HepG2 (cell line): ENCODE measurements around the gene CHST13. TPM values are rescaled to one million over a fixed set of nuclear protein-coding genes. Genes with fewer than 3 reads are reported as not detected.

Experiments used
- DMAP1 ChIP-seq: IDR thresholded peaks from 2 replicates; pipeline ENCODE4 v1.6.1; 2016
- HOXA5 ChIP-seq: sonication (generic); formaldehyde crosslinking; IDR thresholded peaks from 2 replicates; pipeline ENCODE4 v1.4.0; 2020; ENCODE audit warnings: missing genetic modification reagents
- JUND ChIP-seq: sonication (generic); formaldehyde crosslinking; IDR thresholded peaks from 2 replicates; pipeline ENCODE4 v1.8.0; 2022; ENCODE audit warnings: mild to moderate bottlenecking, missing genetic modification reagents
- MEIS1 ChIP-seq: sonication (generic); formaldehyde crosslinking; IDR thresholded peaks from 2 replicates; pipeline ENCODE4 v1.9.0; 2021; ENCODE audit warnings: mild to moderate bottlenecking, missing genetic modification reagents, moderate library complexity, borderline replicate concordance
- MTA3 ChIP-seq: sonication (generic); formaldehyde crosslinking; IDR thresholded peaks from 2 replicates; pipeline ENCODE4 v1.4.0; 2020; ENCODE audit warnings: missing genetic modification reagents
- MYC ChIP-seq: sonication (generic); formaldehyde crosslinking; IDR thresholded peaks from 2 replicates; pipeline ENCODE4 v1.9.0; 2021; ENCODE audit warnings: missing genetic modification reagents, borderline replicate concordance
- NAIF1 ChIP-seq: sonication (generic); formaldehyde crosslinking; IDR thresholded peaks from 2 replicates; pipeline ENCODE4 v1.5.0; 2020; ENCODE audit warnings: mild to moderate bottlenecking, missing genetic modification reagents, borderline replicate concordance
- NFRKB ChIP-seq: fragments of 450-650 bp; IDR thresholded peaks from 2 replicates; pipeline ENCODE4 v1.6.1; 2017
- NRL ChIP-seq: sonication (generic); formaldehyde crosslinking; IDR thresholded peaks from 2 replicates; pipeline ENCODE4 v1.5.0; 2020; ENCODE audit warnings: missing genetic modification reagents, mild to moderate bottlenecking, moderate library complexity, borderline replicate concordance
- POLR2AphosphoS5 ChIP-seq: IDR thresholded peaks from 2 replicates; pipeline ENCODE4 v1.6.1; 2012; ENCODE audit warnings: low read depth, low read length
- SOX6 ChIP-seq, 2 experiments: fragments of 450-650 bp in 1 of 2; sonication (generic) in 1 of 2; formaldehyde crosslinking in 1 of 2; IDR thresholded peaks; 2 replicates each; pipeline versions ENCODE4 v1.4.0 to v1.6.1; 2017 to 2020; ENCODE audit warnings: antibody characterized with exemption in 1 of 2, mild to moderate bottlenecking in 1 of 2, missing genetic modification reagents in 1 of 2
- TAF1 ChIP-seq: sonication (generic); formaldehyde crosslinking; IDR thresholded peaks from 2 replicates; pipeline ENCODE4 v1.4.0; 2020; ENCODE audit warnings: missing genetic modification reagents
- ZNF350 ChIP-seq: sonication (generic); formaldehyde crosslinking; IDR thresholded peaks from 2 replicates; pipeline ENCODE4 v1.4.0; 2020; ENCODE audit warnings: mild to moderate bottlenecking, low read depth, missing genetic modification reagents, borderline replicate concordance
- ZNF547 ChIP-seq: sonication (generic); formaldehyde crosslinking; IDR thresholded peaks from 2 replicates; pipeline ENCODE4 v1.5.1; 2020; ENCODE audit warnings: mild to moderate bottlenecking, missing genetic modification reagents
- ZNF747 ChIP-seq: sonication (generic); formaldehyde crosslinking; IDR thresholded peaks from 2 replicates; pipeline ENCODE4 v1.8.1; 2023; ENCODE audit warnings: missing genetic modification reagents, mild to moderate bottlenecking, borderline replicate concordance
- polyA plus RNA-seq, 8 experiments: library from polyadenylated mRNA; depleted of rRNA in 3 of 8; stranded (reverse) in 7 of 8; unstranded in 1 of 8; fragments of >200 nt; fragmentation: Illumina TruSeq in 4 of 8; extraction: Trizol in 4 of 8; gene quantifications; 2 replicates each; pipeline versions ENCODE4 v1.2.1 to v1.2.3, GENCODE V29; 2011 to 2016; ENCODE audit warnings: low read depth in 4 of 8, missing spikeins in 1 of 8, mixed read lengths in 1 of 8; ENCODE audit not compliant: insufficient read depth in 1 of 8
- total RNA-seq, 5 experiments: library from RNA; depleted of rRNA; stranded (reverse); fragments of >200 nt; fragmentation: Illumina TruSeq; extraction: Trizol; gene quantifications; 2 replicates each; pipeline ENCODE4 v1.2.3, GENCODE V29; 2016; ENCODE audit warnings: low read depth in 1 of 5
- TF ChIP-seq, protein P1 (sequence below): fragments of 450-650 bp; IDR thresholded peaks from 2 replicates; pipeline ENCODE4 v1.6.1; 2017; ENCODE audit warnings: mild to moderate bottlenecking
- TF ChIP-seq, protein P2 (sequence below): sonication (generic); formaldehyde crosslinking; IDR thresholded peaks from 2 replicates; pipeline ENCODE4 v1.8.1; 2022; ENCODE audit warnings: mild to moderate bottlenecking, missing genetic modification reagents
- TF ChIP-seq, protein P3 (sequence below): sonication (generic); formaldehyde crosslinking; IDR thresholded peaks from 2 replicates; pipeline ENCODE4 v1.4.0; 2020; ENCODE audit warnings: missing genetic modification reagents
- TF ChIP-seq, protein P4 (sequence below): sonication (generic); formaldehyde crosslinking; IDR thresholded peaks from 2 replicates; pipeline ENCODE4 v1.4.0; 2020; ENCODE audit warnings: missing genetic modification reagents
- TF ChIP-seq, protein P5 (sequence below): sonication (generic); formaldehyde crosslinking; IDR thresholded peaks from 2 replicates; pipeline ENCODE4 v1.4.0; 2020; ENCODE audit warnings: missing genetic modification reagents; ENCODE audit errors: not compliant biosample characterization

The CHST13 gene
- total and polyA plus RNA-seq, 2 of the 13 experiments (the other 11 are each of a cell fraction or from before 2014, with no cell fraction given) = 32.0 to 43.1 TPM

DNA sequence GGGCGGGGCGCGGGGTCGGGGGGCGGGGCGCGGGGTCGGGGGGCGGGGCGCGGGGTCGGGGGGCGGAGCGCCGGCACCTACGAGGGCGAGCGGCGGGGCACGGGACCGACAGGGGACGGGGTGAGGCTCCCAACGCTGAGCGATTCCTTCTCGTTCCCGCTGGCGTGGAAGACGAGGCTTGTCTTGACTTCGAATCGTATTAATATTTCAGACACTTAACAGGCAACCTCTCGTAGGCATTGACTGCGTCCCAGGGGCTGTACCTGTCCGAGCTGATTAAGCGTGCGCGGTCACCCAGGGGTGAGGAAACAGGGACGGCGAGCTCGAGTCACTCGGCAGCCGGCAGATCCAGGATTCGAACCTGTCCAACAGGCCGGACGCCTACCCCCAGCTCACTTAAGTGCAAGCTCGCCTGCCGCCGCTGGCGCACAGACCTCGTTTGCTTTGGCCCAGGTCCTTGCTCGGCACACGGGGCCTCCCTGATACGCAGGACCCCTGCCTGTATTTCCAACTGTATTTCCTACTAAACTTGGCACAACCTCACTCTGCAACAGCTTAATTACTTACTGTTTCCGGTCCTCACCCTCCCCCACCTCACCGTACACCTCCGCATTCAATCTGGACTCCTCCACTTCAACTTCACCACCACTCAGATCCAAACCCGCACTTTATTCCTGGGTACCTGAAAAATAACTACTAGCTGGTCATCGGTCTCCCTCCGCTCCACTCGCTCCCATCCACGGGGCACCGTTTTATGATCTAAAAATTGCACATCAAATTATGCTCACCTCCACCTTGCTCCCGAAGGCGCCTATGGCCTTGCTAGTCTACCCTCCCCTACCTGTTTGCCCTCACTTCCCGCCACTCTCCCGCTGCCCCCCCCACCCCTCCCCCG, 47.5 kb upstream of the CHST13 start (continued):
- TF ChIP-seq, protein P1, sequence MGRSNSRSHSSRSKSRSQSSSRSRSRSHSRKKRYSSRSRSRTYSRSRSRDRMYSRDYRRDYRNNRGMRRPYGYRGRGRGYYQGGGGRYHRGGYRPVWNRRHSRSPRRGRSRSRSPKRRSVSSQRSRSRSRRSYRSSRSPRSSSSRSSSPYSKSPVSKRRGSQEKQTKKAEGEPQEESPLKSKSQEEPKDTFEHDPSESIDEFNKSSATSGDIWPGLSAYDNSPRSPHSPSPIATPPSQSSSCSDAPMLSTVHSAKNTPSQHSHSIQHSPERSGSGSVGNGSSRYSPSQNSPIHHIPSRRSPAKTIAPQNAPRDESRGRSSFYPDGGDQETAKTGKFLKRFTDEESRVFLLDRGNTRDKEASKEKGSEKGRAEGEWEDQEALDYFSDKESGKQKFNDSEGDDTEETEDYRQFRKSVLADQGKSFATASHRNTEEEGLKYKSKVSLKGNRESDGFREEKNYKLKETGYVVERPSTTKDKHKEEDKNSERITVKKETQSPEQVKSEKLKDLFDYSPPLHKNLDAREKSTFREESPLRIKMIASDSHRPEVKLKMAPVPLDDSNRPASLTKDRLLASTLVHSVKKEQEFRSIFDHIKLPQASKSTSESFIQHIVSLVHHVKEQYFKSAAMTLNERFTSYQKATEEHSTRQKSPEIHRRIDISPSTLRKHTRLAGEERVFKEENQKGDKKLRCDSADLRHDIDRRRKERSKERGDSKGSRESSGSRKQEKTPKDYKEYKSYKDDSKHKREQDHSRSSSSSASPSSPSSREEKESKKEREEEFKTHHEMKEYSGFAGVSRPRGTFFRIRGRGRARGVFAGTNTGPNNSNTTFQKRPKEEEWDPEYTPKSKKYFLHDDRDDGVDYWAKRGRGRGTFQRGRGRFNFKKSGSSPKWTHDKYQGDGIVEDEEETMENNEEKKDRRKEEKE = no peak
- TF ChIP-seq MEIS1 (CRISPR knock-in tag) = peak; percentile 15; the same call in 1 of the 2 replicates
- TF ChIP-seq TAF1 (CRISPR knock-in tag) = peak; percentile 39; the same call in 1 of the 2 replicates
- TF ChIP-seq MYC (CRISPR knock-in tag) = peak; percentile 14; the same call in 1 of the 2 replicates
- 0 out of 2 replicates have a peak, but pooled peaks have one; percentile 37 for TF ChIP-seq ZNF747 (CRISPR knock-in tag)
- no peak for TF ChIP-seq NAIF1 (CRISPR knock-in tag)
- TF ChIP-seq, protein P2, sequence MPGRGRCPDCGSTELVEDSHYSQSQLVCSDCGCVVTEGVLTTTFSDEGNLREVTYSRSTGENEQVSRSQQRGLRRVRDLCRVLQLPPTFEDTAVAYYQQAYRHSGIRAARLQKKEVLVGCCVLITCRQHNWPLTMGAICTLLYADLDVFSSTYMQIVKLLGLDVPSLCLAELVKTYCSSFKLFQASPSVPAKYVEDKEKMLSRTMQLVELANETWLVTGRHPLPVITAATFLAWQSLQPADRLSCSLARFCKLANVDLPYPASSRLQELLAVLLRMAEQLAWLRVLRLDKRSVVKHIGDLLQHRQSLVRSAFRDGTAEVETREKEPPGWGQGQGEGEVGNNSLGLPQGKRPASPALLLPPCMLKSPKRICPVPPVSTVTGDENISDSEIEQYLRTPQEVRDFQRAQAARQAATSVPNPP (CRISPR knock-in tag) = no peak
- TF ChIP-seq NFRKB = no peak
- TF ChIP-seq, protein P3, sequence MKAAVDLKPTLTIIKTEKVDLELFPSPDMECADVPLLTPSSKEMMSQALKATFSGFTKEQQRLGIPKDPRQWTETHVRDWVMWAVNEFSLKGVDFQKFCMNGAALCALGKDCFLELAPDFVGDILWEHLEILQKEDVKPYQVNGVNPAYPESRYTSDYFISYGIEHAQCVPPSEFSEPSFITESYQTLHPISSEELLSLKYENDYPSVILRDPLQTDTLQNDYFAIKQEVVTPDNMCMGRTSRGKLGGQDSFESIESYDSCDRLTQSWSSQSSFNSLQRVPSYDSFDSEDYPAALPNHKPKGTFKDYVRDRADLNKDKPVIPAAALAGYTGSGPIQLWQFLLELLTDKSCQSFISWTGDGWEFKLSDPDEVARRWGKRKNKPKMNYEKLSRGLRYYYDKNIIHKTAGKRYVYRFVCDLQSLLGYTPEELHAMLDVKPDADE (CRISPR knock-in tag) = no peak
- 0 out of 2 replicates have a peak, but pooled peaks have one; percentile 34 for TF ChIP-seq ZNF350 (CRISPR knock-in tag)
- TF ChIP-seq MTA3 = no peak
- 0 out of 2 replicates have a peak, but pooled peaks have one; percentile 64 for TF ChIP-seq ZNF547 (CRISPR knock-in tag)
- TF ChIP-seq JUND (CRISPR knock-in tag) = 0 out of 2 replicates have a peak, but pooled peaks have one; percentile 19
- TF ChIP-seq DMAP1 (CRISPR knock-in tag) = peak; percentile 39
- TF ChIP-seq SOX6 (IDR thresholded peaks at IDR 0.05) = no peak
- TF ChIP-seq SOX6 (CRISPR knock-in tag; IDR thresholded peaks at IDR 0.05) = peak; percentile 23; the same call in 1 of the 2 replicates
- peak; percentile 62 for TF ChIP-seq POLR2AphosphoS5
- TF ChIP-seq, protein P4, sequence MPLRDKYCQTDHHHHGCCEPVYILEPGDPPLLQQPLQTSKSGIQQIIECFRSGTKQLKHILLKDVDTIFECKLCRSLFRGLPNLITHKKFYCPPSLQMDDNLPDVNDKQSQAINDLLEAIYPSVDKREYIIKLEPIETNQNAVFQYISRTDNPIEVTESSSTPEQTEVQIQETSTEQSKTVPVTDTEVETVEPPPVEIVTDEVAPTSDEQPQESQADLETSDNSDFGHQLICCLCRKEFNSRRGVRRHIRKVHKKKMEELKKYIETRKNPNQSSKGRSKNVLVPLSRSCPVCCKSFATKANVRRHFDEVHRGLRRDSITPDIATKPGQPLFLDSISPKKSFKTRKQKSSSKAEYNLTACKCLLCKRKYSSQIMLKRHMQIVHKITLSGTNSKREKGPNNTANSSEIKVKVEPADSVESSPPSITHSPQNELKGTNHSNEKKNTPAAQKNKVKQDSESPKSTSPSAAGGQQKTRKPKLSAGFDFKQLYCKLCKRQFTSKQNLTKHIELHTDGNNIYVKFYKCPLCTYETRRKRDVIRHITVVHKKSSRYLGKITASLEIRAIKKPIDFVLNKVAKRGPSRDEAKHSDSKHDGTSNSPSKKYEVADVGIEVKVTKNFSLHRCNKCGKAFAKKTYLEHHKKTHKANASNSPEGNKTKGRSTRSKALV = 0 out of 2 replicates have a peak, but pooled peaks have one; percentile 33
- TF ChIP-seq NRL (CRISPR knock-in tag) = 0 out of 2 replicates have a peak, but pooled peaks have one; percentile 66
- TF ChIP-seq HOXA5 (CRISPR knock-in tag) = no peak; the same call in 1 of the 2 replicates
- TF ChIP-seq, protein P5, sequence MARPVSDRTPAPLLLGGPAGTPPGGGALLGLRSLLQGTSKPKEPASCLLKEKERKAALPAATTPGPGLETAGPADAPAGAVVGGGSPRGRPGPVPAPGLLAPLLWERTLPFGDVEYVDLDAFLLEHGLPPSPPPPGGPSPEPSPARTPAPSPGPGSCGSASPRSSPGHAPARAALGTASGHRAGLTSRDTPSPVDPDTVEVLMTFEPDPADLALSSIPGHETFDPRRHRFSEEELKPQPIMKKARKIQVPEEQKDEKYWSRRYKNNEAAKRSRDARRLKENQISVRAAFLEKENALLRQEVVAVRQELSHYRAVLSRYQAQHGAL (CRISPR knock-in tag) = no peak
